GM12874 (cell line): ENCODE measurements around the gene CDKN3.

Experiments
- CTCF ChIP-seq: IDR thresholded peaks from 2 replicates; pipeline ENCODE4 v1.5.1; 2011; ENCODE audit warnings: low read depth, mild to moderate bottlenecking, control low read depth, low read length, moderate library complexity; ENCODE audit not compliant: insufficient read depth

The CDKN3 gene

GRCh38 chr14:54420478-54421142 lies 23.8 kb downstream of the CDKN3 start:
- TF ChIP-seq CTCF: no peak

- TF ChIP-seq CTCF: no peak
Measured at GRCh38 chr14:54423991-54424390, 27.2 kb downstream of the CDKN3 start.

GRCh38 chr14:54424479-54424901 lies 27.7 kb downstream of the CDKN3 start:
- no peak for TF ChIP-seq CTCF

DNA sequence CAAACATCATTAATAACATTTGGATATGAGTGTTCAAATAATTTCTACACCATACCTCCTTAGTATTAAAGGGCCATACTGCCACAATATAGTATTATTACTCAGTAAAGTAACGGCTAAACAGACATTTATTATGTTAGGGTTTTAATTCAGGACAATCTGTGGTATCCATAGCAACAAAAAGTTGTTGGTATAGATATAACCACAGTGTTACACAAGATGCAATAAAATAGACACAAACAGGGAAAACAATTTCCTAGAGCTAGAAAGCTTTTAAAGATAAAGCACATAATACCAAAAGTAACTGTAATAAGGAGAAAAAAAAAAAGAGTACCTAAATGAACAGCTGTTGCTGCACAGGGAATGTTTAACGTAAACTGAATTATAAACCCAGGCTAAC lies 28.3 kb downstream of the CDKN3 start:
- no peak for TF ChIP-seq CTCF

DNA sequence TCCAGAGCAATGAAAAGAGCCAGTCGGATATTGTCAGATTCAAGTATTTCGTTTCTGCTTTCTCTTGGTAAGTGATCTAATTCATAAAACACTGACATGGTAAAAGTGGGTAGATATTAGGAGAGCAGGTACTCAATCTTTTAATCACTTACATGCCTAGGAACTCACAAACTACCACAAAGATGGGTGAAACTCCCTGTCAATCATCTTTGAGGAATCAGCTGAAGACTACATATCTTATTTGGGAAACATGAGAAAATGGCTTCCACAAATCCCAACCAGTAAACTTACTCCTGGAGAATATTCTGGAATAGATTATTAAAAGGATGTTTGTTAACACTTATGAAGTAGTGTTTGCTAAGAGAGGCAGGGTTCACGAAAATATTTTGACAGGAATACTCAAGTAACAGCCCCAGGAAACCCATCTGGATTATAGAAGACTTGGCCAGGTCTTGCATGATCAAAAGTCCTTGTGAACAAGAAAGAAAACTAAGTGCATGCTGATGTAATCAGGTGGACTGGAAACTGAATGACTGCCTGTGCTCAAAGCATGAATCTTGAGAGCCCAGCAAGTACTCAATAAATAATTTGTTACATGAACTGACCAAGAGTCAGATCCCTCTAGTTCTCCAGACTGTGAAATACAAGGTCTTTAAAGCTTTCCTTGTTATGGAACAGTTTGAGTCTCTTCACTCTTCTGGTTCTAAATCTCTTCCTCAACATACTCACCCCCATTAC lies 28.9 kb downstream of the CDKN3 start:
- TF ChIP-seq CTCF: no peak

- no peak for TF ChIP-seq CTCF
Measured at GRCh38 chr14:54427871-54428270, 31.1 kb downstream of the CDKN3 start.

GRCh38 chr14:54428527-54428926 lies 31.7 kb downstream of the CDKN3 start:
- TF ChIP-seq CTCF: no peak
